Measurements from ENCODE around the gene CSNK1G1. TPM values are rescaled to one million over a fixed set of nuclear protein-coding genes. Genes with fewer than 3 reads are reported as not detected.
"Not testable (repeated sequence)": the region's sequence is repeated elsewhere in the genome, so short reads cannot be mapped to it uniquely, and the experiment has no call there.

CSNK1G1 gene
- total and polyA plus RNA-seq, 2 of the 8 experiments (the other 6 are each of a cell fraction or from before 2014, with no cell fraction given) = 6.0 to 12.9 TPM

- H3K9me3 ChIP-seq (ENCODE audit: insufficient read depth in 2 of 2, low read depth in 1 of 2, low read length in 1 of 2); CTCF ChIA-PET (ENCODE audit: partially characterized antibody); H2AK5ac ChIP-seq (ENCODE audit: low read depth, low read length); H3K23ac ChIP-seq (ENCODE audit: insufficient read length); H4K91ac ChIP-seq (replicated peaks; ENCODE audit: insufficient read length, low read length); H3K4me1 ChIP-seq (replicated peaks in 1 of 4; ENCODE audit: control insufficient read depth in 3 of 4, insufficient read depth in 4 of 4, low read length in 3 of 4); H3K27ac ChIP-seq (ENCODE audit: low read depth, low read length); H3K27me3 ChIP-seq (replicated peaks in 1 of 4; ENCODE audit: control insufficient read depth in 3 of 4, extremely low read depth in 1 of 4, insufficient read depth in 3 of 4, low read length in 3 of 4); FAIRE-seq; H3K14ac ChIP-seq (ENCODE audit: insufficient read length); H3K79me1 ChIP-seq (ENCODE audit: low read depth, low read length); H2BK20ac ChIP-seq (ENCODE audit: low read length); H4K20me1 ChIP-seq (replicated peaks in 1 of 2; ENCODE audit: control insufficient read depth in 1 of 2, insufficient read depth in 2 of 2, low read length in 2 of 2); H2BK5ac ChIP-seq (ENCODE audit: low read depth, low read length); H3K56ac ChIP-seq (replicated peaks; ENCODE audit: insufficient read length, low read depth, low read length); H3K36me3 ChIP-seq (ENCODE audit: control insufficient read depth in 2 of 4, insufficient read depth in 4 of 4, low read length in 3 of 4); H2AFZ ChIP-seq (ENCODE audit: low read length); H2BK15ac ChIP-seq (ENCODE audit: low read length); H3K23me2 ChIP-seq (ENCODE audit: low read depth, low read length); DNase-seq (ENCODE audit: low read depth in 1 of 2, low spot score in 2 of 2); H2BK120ac ChIP-seq (replicated peaks; ENCODE audit: low read depth, low read length); H3K4ac ChIP-seq (replicated peaks; ENCODE audit: insufficient read length, low read depth, low read length); H3K18ac ChIP-seq (ENCODE audit: extremely low read depth, low read length); H4K5ac ChIP-seq (ENCODE audit: insufficient read length, low read depth, low read length): not testable (repeated sequence)
- Histone ChIP-seq H3K4me3 (ENCODE audit: extremely low read depth in 1 of 4, insufficient read depth in 2 of 4, low read depth in 3 of 4, low read length in 4 of 4) (peak overlapping the region in 1 of 4 experiments; percentile 30; a peak in 1 of 8 replicates), H3K9ac (replicated peaks in 1 of 4; ENCODE audit: extremely low read depth in 1 of 4, low read depth in 3 of 4, low read length in 3 of 4) (peak overlapping the region in 2 of 4 experiments; percentile 37 to 50; a peak in 2 of 7 replicates), H4K8ac (ENCODE audit: extremely low read depth, insufficient read depth, low read length) (peak overlapping the region; percentile 51; the same call in 1 of the 2 replicates), H3K4me2 (ENCODE audit: insufficient read depth in 1 of 2, low read depth in 2 of 2, low read length in 2 of 2) (peak overlapping the region in 1 of 2 experiments; percentile 31; a peak in 1 of 4 replicates), H2BK12ac (ENCODE audit: low read depth, low read length) (peak overlapping the region; percentile 39; the same call in 1 of the 2 replicates), H3K79me2 (ENCODE audit: control insufficient read depth in 1 of 2, insufficient read depth in 2 of 2, low read length in 2 of 2) (peaks cover 0 to 13% of the 10 kb centered on the region in 2 experiments; a peak in 3 of 4 replicates)
- peak; percentile 78 for TF ChIP-seq YY1 (IDR thresholded peaks at IDR 0.05; ENCODE audit: low read depth, low read length)
- POLR2A ChIA-PET (ENCODE audit: partially characterized antibody) = interaction anchor here (0.7 kb wide), 1 partner anchor 54 kb away, joined by 3 read pairs; the partner anchor contains the start of gene PCLAF
- 80% methylated on average over 6 of the region's 20 CpGs; no CpG with 5 or more reads in 1 of the 2 experiments for WGBS, 2 experiments (ENCODE audit: extremely low coverage in 1 of 2, insufficient coverage in 1 of 2, insufficient read length in 1 of 2, insufficient replicate concordance in 2 of 2, low coverage in 1 of 2, low lambda C conversion rate in 2 of 2, missing lambda C conversion rate in 1 of 2)
Observed at GRCh38 chr15:64326458-64326857, 29.5 kb downstream of the CSNK1G1 start.
